HG03378 (cell line): Measurements from ENCODE around the gene RAB44.

Experiments
- ATAC-seq: cut with Tn5 transposase; IDR thresholded peaks from one replicate; pipeline ENCODE4 v1.9.1; 2021; ENCODE audit warnings: mild to moderate bottlenecking, moderate library complexity; ENCODE audit not compliant: unreplicated experiment

RAB44 gene

DNA sequence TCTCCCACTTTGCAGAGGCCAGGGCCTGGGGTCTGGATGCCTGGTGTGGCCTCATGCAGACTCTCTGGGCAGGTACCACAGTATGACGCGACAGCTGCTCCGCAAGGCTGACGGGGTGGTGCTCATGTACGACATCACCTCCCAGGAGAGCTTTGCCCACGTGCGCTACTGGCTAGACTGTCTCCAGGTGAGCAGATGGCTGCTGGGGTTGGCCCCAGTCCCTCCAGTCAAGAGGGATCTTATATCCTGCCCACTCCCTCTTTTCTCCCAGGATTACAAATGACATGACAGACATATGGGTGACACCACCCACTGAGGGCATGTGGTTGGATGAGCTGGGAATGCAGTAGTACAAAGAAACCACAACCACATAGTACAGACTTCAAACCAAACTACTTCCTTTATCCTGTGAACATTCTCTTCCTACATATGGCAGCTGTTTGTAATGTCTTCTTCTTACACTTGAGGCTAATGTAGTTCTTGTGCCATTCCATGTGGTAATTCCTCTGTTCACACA lies 29.9 kb downstream of the RAB44 start:
- ATAC-seq: no peak

DNA sequence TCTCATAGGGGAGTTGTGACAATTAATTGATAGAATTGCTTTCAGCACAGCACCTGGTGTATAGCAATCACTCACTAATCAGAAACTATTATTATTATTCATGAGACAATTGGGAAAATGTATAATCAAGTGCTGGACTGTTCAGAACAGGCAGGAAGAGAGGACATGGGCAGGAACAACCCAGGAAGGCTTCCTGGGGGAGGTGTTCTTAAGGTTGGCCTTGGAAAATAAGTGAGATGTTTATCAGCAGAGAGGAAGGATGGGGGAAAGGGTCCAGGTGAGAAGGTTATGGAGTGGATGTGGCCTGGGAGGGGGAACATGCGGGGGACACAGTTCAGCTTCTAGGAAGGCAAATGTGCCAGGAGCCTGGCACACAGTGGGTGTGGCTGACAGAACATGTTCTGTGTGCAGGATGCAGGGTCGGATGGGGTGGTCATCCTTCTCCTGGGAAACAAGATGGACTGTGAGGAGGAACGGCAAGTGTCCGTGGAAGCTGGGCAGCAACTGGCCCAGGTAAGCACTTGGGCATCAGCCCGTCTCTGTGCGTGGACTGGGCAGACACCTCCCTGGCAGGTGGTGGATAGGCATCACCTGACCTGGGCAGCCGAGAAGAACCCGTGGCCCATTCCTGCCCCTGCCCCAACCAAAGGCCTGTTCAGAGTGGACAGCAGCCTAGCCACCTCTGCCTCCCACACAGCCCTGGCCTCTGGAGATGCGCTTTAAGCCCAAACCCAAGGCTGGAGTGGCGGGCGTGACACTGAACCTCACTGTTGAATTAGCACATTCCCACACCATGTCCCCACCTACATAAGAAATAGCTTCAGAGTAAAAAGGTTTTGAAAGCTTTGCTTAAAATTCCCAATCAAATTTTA lies 30.9 kb downstream of the RAB44 start:
- ATAC-seq: no peak

DNA sequence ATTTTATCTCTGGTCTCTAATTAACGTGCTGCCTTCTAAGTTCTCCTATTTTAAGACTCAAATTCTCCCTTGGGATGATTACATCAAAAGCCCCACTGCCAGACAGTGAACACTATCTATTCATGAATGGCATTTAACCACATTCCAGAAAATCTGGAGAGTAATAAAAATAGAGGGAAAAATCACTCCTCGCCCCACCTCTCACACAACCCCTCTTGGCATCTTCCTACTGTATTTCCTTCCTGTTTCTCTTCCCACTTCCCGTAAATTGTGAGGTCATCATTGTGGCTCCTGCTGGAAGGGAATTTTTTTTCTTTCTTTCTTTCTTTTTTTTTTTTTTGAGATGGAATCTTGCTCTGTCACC lies 31.5 kb downstream of the RAB44 start:
- ATAC-seq: no peak

DNA sequence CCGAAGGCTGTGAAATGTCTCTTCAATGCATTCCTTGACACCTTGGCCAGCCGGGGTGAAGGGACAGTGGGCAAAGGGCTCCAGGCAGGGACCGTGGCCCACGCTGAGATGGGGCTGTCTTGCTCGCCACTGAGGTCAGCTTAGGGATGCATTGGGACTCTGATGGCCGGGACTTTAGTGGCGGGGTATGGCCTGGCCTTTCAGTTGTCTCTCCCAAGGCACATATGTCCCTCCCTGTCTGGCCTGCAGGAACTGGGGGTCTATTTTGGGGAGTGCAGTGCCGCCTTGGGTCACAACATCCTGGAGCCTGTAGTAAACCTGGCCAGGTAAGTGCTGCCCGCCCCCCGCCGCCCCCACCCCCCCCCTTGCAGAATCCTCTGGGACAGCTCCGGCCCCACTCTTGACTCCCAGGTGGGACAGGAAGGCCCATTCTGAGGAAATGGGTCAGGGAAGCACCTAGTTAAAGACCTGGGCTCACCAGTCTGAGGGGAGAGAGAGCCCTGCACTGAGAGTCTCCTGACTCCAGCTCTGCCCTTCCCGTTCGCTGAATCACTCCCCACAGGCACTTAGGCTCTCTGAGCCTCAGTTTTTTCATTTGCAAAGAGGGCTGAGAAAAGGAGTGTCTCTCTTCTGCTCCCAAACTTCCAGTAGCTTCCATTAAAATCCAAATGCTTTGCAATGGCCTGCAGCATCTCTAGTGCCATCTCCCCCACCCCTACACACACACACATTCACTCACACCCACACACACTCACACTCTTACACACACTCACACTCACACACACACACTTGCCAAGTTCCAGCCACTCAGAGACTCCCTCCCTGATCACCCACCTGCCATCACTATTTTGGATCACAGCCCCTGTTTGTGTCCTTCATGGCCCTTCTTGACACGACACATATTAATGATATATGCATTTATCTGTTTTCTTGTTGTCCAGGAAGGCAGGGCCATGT lies 33.1 kb downstream of the RAB44 start:
- no peak for ATAC-seq

DNA sequence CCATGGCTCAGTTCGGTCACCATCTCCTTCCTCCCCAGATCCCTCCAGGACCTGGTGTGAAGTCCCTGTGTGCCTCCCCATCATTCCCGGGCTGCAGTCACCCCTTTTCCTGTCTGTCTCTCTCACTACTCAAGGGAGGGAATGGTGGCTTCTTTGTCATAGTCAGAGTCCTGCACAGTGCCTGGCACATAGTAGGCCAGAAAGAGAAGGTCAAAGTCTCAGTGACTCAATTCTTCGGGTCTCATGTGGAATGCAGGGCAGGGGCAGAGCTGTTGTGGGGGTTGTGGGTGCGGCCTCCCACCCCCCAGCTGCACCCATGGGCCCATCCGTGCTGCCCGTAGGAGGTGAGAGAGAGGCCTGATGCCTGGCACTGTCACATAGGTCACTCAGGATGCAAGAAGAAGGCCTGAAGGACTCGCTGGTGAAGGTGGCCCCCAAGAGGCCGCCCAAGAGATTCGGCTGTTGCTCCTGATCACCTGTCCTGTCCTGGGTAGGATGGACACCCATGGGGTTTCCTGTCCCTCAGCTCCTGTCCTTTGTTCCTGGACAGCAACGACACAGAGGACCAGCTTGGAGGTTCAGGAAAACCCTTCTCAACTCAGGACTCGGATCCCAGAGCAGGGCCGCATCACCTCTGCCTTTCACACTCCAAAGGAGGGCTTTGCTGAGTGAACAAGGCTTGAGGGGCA lies 34.1 kb downstream of the RAB44 start:
- ATAC-seq: no peak

DNA sequence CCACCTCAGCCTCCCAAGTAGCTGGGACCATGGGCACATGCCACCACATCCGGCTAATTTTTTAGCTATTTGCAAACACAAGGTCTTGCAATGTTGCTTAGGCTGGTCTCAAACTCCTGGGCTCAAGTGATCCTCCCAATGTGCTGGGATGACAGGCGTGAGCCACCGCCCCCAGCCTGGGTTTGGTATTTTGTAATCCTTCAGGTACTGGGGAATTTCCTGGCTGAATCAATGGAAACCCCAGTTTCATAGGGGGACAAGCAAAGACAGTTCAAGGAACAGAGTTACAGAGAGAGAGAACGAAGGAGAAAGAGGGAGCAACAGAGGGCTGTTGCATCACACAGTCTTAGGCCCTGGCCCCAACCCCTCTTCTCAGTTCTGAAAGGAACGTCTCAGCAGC lies 35.7 kb downstream of the RAB44 start:
- ATAC-seq: no peak

DNA sequence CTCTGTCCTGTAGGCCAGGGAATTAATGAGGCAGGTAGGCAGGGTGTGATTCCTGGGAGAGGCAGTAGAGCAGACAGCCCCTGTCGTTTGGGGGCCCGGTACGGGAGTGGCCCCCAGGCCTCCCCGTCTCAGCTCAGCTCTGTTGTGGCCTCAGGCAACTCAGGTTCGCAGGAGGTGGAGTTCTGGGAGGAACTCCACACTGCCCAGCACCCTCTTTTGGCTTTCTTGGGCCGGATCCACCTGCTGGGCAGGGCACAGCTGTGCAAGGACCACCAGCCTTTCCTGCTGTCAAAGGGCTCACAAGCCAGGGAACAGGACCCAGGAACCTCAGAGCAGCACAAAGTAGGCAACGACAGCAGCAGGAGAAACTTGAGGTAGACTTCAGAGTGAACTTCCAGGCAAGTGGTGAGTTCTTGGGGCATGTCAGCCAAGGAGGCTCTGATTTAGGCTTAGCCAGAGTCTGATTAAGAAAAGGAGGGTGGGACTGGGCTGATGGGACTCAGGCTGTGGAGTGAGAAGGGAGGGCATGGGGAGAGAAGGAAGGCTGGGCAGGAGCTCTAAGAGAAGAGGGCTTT lies 36.9 kb downstream of the RAB44 start:
- ATAC-seq: no peak

DNA sequence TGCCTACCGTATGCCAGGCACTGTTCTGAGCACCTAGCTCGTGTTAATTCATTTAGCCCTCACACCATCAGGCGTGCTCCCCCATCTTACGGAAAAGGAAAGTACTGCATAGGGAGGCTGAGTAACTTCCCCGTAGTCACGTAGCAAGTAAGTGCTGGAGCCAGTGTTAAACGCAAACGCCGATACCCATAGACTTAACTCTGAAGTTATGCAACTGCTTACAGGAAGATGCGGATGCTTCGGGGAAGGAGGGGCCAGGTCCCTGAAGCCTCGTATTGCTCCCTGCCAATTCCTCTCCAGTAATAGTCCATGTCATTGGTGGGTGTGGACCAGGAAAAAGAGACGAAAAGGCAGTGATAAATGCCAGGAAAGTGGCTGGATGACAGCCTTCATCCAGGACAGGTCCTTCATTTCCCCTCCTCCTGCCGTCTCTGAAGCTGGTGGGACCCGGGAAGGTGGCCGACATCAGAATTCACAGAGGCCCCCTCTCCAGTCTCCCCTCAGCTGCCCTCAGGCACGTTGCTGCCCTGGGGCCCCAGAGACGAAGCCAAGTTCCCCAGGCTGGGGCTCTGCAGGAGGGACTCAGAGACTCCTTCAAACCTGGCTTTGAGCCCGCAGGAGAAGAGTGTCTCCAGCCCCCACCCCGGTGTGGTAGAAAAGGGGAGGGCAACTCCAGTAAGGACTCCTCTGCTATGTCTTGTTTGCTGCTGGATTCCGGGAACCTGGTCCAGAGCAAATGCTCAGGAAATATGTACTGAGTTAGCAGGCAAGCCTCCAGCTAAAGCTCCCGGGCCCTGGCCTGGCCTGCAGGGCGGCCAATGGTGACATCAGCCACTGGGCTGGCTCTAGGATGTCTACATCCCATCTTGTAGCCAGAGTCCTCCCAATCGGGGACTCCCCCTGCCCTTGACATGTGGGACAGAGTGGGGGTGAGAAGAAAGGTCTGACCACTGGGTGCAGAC lies 37.8 kb downstream of the RAB44 start:
- ATAC-seq: no peak

DNA sequence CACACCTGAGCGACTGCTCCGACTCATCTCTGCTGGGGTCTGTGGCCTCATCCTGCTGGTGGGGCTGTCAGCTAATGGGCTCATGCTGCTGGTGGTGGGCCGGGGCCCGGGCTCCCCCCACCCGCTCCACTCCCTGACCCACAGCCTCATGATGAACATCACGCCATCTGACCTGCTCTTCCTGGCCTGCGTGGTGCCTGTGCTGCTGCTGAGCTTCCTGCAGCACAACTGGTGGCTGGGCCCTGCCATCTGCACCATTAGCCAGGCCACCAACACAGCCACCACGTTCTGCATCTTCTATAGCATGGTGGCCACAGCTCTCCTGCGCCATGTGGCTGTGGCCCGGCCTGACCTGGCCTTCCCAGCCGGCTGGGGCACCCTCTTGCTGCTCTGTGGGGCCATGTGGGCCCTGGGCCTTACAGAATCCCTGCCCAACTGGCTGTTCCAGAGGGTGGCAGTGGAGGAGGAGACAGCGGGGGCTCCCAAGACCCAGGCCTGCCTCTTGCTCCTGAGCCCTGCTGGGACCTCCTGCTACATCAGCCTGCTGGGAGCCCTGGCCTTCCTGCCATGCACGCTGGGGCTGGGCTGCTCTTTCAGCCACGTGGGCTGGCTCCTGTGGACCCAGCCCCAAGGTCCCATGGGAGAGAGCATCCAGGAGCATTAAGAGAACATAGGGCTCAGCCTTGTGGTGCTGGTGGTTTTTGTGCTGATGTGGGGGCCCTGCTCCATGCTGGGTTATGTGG lies 39.6 kb downstream of the RAB44 start:
- ATAC-seq: no peak

DNA sequence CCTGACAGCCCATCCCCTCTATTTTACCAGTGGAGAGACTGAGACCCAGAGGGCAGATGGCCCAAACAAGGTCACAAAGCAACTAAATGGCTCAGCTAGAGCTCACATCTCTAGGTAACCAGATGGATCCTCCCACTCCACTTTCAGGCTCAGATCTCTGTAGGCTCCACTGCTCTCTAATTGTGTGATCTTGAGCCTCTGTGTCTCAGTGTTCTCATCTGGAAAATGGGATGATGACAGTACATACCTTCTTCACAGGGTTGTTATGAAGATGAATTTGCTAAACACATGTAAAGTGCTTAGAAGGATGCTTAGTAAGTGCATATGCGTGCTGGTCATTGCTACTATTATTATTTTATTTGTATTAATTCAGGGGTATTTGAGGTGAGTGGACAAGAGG lies 40.5 kb downstream of the RAB44 start:
- no peak for ATAC-seq

DNA sequence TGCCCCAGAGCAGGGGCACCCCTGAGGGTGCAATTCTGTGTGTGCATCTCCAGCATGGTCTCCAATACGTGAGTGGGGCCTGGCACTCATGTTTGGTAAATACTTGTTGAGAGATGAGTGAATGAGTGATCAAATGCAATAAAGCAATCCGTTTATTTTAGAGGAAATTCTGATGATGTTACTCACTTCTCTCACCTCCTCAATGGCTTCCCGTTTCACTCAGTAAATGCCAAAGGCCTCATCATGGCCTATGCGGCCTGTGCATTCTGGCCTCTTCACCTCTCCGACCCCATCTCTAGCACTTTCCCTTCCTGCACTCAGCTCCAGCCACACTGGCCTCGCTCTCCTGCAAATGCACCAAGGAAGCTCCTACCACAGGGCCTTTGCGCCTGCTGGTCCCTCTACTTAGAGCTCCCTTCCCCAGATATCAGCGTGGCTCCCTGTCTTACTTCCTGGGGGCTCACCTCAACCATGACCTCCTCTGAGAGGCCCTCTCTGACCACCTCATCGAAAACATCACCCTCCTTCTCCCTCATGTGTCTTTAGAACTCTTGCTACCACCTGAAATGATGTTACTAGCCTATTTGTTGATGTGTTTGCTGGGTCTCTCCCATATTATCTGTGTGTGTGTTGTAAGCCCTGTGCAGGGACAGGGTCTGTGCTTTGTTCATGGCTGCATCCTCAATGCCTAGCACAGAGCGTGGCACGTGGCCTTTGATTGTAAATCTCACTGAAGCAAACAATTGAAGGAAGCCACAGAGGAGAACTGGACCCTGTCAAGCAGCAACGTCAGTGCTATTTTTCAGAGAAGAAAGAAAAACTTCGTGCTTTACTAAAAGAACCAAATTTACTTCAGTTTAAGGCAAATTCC lies 42.6 kb downstream of the RAB44 start:
- ATAC-seq: no peak

DNA sequence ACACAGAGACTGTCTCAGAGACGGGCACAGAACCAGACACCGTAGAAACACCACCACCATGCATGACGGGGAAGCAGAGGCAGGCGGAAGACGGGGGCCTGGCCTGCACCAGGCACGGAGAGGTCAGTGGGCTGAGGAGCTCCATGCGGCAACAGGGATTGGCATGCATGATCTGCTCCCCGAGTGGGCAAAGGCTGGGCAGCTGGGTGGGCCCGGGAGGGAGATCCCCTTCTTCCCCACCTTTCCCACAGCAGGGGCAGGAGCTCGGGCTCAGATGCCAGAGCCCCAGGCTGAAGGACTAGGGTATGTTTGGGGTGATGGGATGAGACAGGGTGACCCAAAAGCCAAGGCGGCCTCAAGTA lies 43.2 kb downstream of the RAB44 start:
- no peak for ATAC-seq

DNA sequence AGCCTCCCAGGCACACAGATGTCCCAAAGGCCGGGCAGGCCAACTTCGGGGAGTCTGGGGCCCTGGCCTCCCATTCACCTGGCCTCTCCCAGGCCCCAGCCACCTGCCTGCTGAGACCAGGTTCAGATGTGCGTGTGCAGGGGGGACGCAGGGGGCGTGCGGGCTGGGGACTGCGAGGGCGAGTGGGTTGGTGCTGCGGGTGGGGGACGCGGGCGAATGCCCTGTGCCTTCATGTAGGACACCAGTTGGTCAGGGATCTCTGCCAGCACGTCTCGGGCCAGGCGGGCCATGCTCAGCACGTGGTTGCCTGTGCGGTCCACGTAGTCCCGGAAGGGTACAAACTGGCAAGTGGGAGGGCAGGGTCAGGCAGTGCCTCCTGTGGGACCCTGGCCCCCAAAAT lies 44.5 kb downstream of the RAB44 start:
- ATAC-seq: no peak

DNA sequence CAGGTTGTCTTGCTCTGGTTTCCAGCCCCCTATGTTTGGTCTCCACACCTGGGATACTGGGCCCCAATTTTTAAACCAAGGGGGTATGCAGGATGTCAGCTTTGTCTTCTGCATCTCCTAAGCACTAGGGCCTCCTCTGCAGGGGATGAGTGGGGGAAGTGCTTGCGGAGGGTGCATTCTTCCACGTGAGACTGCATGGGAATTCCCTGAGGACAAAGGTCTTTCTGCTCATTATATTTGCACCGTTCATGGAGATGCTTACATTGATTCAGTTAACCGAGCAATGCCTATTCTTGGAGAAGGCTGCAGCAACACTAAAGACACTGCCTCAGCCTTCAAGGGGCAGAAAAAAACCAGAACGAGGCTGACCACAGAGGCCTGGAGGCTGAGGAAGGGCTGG lies 45.4 kb downstream of the RAB44 start:
- ATAC-seq: no peak

DNA sequence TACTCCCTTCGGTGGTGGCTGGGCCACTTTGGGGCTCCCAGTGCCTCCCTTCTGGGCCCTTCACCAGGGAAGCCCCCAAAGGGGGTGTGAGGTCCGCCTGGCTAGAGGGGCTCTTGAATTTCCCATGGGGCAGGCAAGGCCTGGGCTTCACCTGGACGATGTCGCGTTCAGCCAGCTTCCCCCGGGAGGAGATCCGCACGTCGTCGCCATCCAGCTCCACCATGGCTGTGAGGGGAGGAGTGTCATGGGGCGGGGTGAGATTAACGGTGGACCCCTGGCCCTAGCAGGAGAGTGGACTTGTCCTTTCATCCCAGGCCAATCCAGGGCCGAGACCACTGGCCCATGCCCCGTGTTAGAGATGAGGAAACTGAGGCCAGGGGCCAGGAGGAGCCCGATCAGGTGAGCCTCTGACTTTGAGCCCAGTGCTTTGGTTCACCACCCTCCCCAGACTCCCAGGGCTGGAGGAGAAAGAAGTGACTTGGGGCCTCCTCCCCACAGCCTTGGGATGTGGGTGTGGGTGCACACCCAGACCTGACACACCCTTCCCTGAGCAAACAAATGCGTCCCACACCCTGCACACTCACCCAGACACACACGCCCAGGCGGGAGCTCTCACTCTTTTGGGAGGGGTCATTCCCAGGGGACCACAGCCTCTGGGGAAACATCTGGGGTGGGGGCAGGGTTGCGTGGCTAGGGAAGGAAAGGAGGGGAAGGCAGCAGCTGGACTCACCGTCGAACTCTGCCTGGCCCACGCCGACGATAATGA lies 46.1 kb downstream of the RAB44 start:
- no peak for ATAC-seq

DNA sequence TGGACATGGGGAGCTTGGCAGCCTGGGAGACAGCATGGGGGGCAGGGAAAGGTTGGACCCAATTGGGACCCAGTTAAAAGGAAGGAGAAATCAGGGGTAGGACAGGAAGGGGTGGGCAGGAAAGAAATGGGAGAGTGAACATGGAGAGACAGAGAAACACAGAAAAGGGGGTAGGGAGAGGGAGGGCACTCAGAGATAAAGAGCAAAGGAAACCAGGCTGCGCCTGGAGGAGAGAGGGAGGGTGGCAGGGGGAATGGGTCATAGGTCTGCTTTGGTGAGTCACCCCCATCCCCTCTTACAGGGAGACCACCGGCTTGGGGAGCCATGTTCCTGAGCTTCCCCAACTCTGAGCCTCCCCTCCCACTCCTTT lies 46.7 kb downstream of the RAB44 start:
- no peak for ATAC-seq

DNA sequence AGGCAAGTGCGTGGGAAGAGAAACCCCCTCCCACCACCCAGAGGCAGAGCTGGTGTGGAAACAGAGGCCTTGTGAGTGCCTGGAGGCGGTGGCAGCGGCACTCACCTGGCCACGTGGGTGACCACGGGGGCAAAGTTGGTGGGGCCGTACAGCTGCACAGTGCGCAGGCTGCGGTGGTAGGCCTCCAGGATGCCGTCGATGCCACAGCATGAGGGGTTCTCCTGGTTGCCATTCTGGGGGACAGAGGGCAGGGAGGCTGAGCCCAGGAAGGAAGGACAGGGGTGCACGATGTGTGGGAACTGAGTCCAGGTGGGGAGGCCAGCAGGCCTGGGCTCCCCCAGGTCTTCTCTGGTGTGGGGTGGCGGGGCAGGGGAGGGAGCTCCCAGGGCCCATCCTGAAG lies 47.7 kb downstream of the RAB44 start:
- ATAC-seq: no peak
